GM12878 (cell line): ENCODE measurements around the gene EPB42. TPM values are rescaled to one million over a fixed set of nuclear protein-coding genes. Genes with fewer than 3 reads are reported as not detected.

ENCODE experiments used
- ATAC-seq: fragments of 200-7000 bp; cut with Tn5 transposase; 3 replicates; pipeline ENCODE4 v1.9.1; 2020; ENCODE audit warnings: mild to moderate bottlenecking, moderate library complexity
- BruUV-seq: library from RNA; stranded (reverse); fragments of 400-500 nt; replicated peaks from 2 replicates; lab custom pipeline; 2021; lab: Mats Ljungman, UMichigan
- CTCF ChIA-PET: fragments of 300-600 bp; sonication (Branson Sonifier 250); formaldehyde crosslinking; extraction: SDS; loops from one replicate; lab custom pipeline; 2021; ENCODE audit warnings: inconsistent platforms; lab: Yijun Ruan, JAX
- POLR2A ChIA-PET: fragments of 350-600 bp; formaldehyde crosslinking; extraction: SDS; loops from one replicate; lab custom pipeline; 2021; ENCODE audit warnings: inconsistent platforms; lab: Charles Lee
- RAD21 ChIA-PET: fragments of 300-600 bp; sonication (Branson Sonifier 250); formaldehyde crosslinking; loops from one replicate; lab custom pipeline; 2023; ENCODE audit warnings: antibody characterized with exemption; ENCODE audit not compliant: unreplicated experiment; lab: Charles Lee
- SMC1A ChIA-PET: fragments of 300-600 bp; sonication (Branson Sonifier 250); formaldehyde crosslinking; loops from one replicate; lab custom pipeline; 2023; ENCODE audit not compliant: unreplicated experiment, uncharacterized antibody; lab: Charles Lee
- DNase-seq: peaks from one replicate; pipeline ENCODE4 v3.0.0-alpha.2; 2011; ENCODE audit warnings: low read depth, low spot score
- FAIRE-seq: peaks from 3 replicates; lab custom pipeline; 2011; peaks lifted over from hg19 to GRCh38; lab: Jason Lieb, UNC
- H2AFZ ChIP-seq: 2 replicates; pipeline ENCODE4 v1.6.0; 2011; ENCODE audit warnings: low read depth, low read length, control low read depth; ENCODE audit not compliant: control insufficient read depth
- H3K27ac ChIP-seq: 2 replicates; pipeline ENCODE4 v1.5.1; 2011; ENCODE audit warnings: control low read depth; ENCODE audit not compliant: control insufficient read depth, insufficient read depth
- H3K27me3 ChIP-seq, 2 experiments: replicated peaks in 1 of 2; 2 replicates each; pipeline versions ENCODE4 v1.6.0 to v1.6.1; 2011; ENCODE audit warnings: low read length in 1 of 2; ENCODE audit not compliant: control insufficient read depth in 2 of 2, insufficient read depth in 2 of 2
- H3K36me3 ChIP-seq, 2 experiments: 2 replicates each; pipeline ENCODE4 v1.5.1; 2011; ENCODE audit warnings: low read length in 1 of 2; ENCODE audit not compliant: control insufficient read depth in 2 of 2, insufficient read depth in 2 of 2
- H3K4me1 ChIP-seq: 2 replicates; pipeline ENCODE4 v1.6.1; 2011; ENCODE audit warnings: mild to moderate bottlenecking, low read length, moderate library complexity, mixed read lengths; ENCODE audit not compliant: control insufficient read depth, insufficient read depth
- H3K4me2 ChIP-seq: 2 replicates; pipeline ENCODE4 v1.6.0; 2011; ENCODE audit warnings: control low read depth; ENCODE audit not compliant: control insufficient read depth, insufficient read depth
- H3K4me3 ChIP-seq: fragments of 200-600 bp; sonication (generic); 2 replicates; pipeline ENCODE4 v1.5.1; 2016
- H3K79me2 ChIP-seq: 2 replicates; pipeline ENCODE4 v1.6.0; 2011; ENCODE audit warnings: low read length; ENCODE audit not compliant: control insufficient read depth, insufficient read depth
- H3K9ac ChIP-seq: 2 replicates; pipeline ENCODE4 v1.8.0; 2011; ENCODE audit warnings: low read length, control low read depth, mixed read lengths; ENCODE audit not compliant: control insufficient read depth, insufficient read depth
- H3K9me3 ChIP-seq: replicated peaks from 3 replicates; pipeline ENCODE4 v1.5.1; 2011; ENCODE audit warnings: mild to moderate bottlenecking, low read length; ENCODE audit not compliant: control insufficient read depth, insufficient read depth
- H4K20me1 ChIP-seq: 2 replicates; pipeline ENCODE4 v1.6.0; 2011; ENCODE audit not compliant: control insufficient read depth, insufficient read depth
- CTCF ChIP-seq, 3 experiments: IDR thresholded peaks in 2 of 3; conservative IDR thresholded peaks in 1 of 3; 2 replicates each; pipeline ENCODE4 v1.5.1; 2011; ENCODE audit warnings: low read depth in 3 of 3, low read length in 3 of 3, mild to moderate bottlenecking in 3 of 3, control low read depth in 2 of 3, moderate library complexity in 2 of 3, inconsistent platforms in 1 of 3, mixed read lengths in 1 of 3; ENCODE audit not compliant: control insufficient read depth in 2 of 3, insufficient read depth in 1 of 3; ENCODE audit errors: extremely low read depth in 1 of 3
- HDAC6 ChIP-seq: fragments of 200-600 bp; sonication (generic); IDR thresholded peaks from one replicate; pipeline ENCODE4 v1.8.0; 2017; ENCODE audit warnings: antibody characterized with exemption; ENCODE audit not compliant: unreplicated experiment
- JUNB ChIP-seq: IDR thresholded peaks from 2 replicates; pipeline ENCODE4 v1.6.1; 2016; ENCODE audit warnings: antibody characterized with exemption, mild to moderate bottlenecking
- JUND ChIP-seq: IDR thresholded peaks from 2 replicates; pipeline ENCODE4 v1.6.1; 2012; ENCODE audit warnings: low read depth, mild to moderate bottlenecking, low read length, improper control_type of control experiment, moderate library complexity
- MEF2A ChIP-seq: IDR thresholded peaks from 2 replicates; pipeline ENCODE4 v1.6.1; 2011; ENCODE audit warnings: low read depth, mild to moderate bottlenecking, low read length, moderate library complexity; ENCODE audit not compliant: insufficient read depth
- MTA2 ChIP-seq: fragments of 450-650 bp; IDR thresholded peaks from 2 replicates; pipeline ENCODE4 v1.6.1; 2016; ENCODE audit warnings: low read depth, mild to moderate bottlenecking, moderate library complexity
- NR2C1 ChIP-seq: fragments of 450-650 bp; IDR thresholded peaks from 2 replicates; pipeline ENCODE4 v1.6.1; 2017; ENCODE audit warnings: antibody characterized with exemption, mild to moderate bottlenecking, moderate library complexity
- PML ChIP-seq: IDR thresholded peaks from 2 replicates; pipeline ENCODE4 v1.6.1; 2012; ENCODE audit warnings: low read length, inconsistent platforms
- RFX5 ChIP-seq: IDR thresholded peaks from 2 replicates; pipeline ENCODE4 v1.6.1; 2011; ENCODE audit warnings: low read depth, low read length, improper control_type of control experiment
- SMAD5 ChIP-seq: IDR thresholded peaks from 2 replicates; pipeline ENCODE4 v1.6.1; 2016; ENCODE audit warnings: antibody characterized with exemption, low read depth
- SREBF1 ChIP-seq: IDR thresholded peaks from 2 replicates; pipeline ENCODE4 v1.6.1; 2012; ENCODE audit warnings: mild to moderate bottlenecking, low read length
- WGBS: methylation state at CpG from one replicate; pipeline ENCODE4 v1.1.6; 2016; ENCODE audit warnings: low lambda C conversion rate; ENCODE audit not compliant: insufficient replicate concordance, insufficient coverage; ENCODE audit errors: missing lambda C conversion rate; 5-methylcytosine and 5-hydroxymethylcytosine counted together
- in situ Hi-C: fragments of 300-500 bp; cut with MboI; formaldehyde crosslinking; loops from 9 replicates; pipeline ENCODE4 v1.14.3; 2018; ENCODE audit warnings: mixed read lengths
- intact Hi-C: fragments of 100-400 bp; cut with micrococcal nuclease; formaldehyde crosslinking; loops from one replicate; pipeline ENCODE4 v1.14.2; 2022; ENCODE audit not compliant: unreplicated experiment
- polyA plus RNA-seq, 11 experiments: library from polyadenylated mRNA; depleted of rRNA in 4 of 11; unstranded in 6 of 11; stranded (reverse) in 5 of 11; fragments of >200 nt; fragmentation: Nextera tagmentation in 4 of 11; fragmentation: Illumina TruSeq in 1 of 11; extraction: Ambion mirVana in 4 of 11; extraction: Trizol in 1 of 11; gene quantifications; 1 replicate in 1 of 11; 2 replicates in 10 of 11; pipeline versions ENCODE4 v1.2.1 to v1.2.3, GENCODE V29; 2011 to 2016; ENCODE audit warnings: inconsistent platforms in 2 of 11, missing spikeins in 2 of 11, low read depth in 1 of 11
- total RNA-seq, 4 experiments: library from RNA; depleted of rRNA in 3 of 4; stranded (reverse); fragments of >200 nt in 3 of 4; fragmentation: Illumina TruSeq in 1 of 4; extraction: Trizol in 1 of 4; gene quantifications; 2 replicates each; pipeline versions ENCODE4 v1.2.1 to v1.2.3, GENCODE V29; 2013 to 2021
- TF ChIP-seq, protein P1 (sequence below): fragments of 450-650 bp; IDR thresholded peaks from 2 replicates; pipeline ENCODE4 v1.6.1; 2014; ENCODE audit warnings: mild to moderate bottlenecking
- TF ChIP-seq, protein P2 (sequence below): fragments of 450-650 bp; IDR thresholded peaks from 2 replicates; pipeline ENCODE4 v1.6.1; 2017; ENCODE audit warnings: borderline replicate concordance
- TF ChIP-seq, protein P3 (sequence below): fragments of 450-650 bp; IDR thresholded peaks from 2 replicates; pipeline ENCODE4 v1.6.1; 2017; ENCODE audit warnings: mild to moderate bottlenecking, moderate library complexity

EPB42 gene
- total and polyA plus RNA-seq, 10 of the 15 experiments (the other 5 are each of a cell fraction or from before 2014, with no cell fraction given), result not detected

DNA sequence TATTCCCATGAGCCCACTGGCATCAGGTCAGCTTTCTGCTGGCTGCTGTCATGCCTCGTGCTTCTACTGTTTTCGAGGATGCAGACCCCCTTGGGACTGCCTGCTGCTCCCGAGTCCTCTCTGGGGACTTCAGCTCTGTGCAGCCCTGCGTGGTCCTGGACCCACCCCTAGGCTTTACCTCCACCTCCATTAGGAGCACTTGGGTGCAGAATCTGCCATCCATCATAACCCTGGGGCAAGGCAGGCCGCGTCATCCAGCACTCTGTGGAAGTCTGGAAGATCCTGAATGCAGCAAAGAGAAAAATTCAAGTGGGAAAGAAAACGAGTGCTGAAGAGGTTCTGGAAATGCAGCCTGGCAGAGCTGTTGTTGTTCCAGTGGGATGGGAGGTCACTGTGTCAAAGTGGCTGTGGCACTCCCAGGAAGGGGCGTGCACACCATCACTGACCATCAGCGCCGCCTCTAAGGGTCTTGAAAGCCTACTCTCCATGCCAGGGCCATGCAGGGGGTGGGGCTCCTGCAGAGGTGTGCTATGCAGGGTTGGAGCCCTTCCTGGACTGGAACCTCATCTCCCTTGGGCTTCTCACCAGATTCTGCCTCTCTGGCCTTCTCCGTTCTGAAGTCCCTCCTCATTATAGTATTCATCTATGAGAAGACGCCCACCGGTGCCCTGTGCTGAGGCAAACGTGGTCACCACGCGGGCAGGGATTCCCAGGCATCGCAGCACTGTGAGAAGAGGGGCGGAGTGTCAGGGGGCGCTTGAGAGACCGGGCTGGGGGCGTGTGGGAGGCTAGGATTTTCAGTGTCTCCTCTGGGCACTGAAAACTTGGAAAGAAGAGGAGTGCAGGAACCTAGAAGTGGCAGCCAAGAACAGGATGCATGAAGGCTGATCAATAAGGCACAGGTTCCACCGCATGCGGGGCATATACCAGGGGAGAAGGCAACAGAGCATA lies 12.5 kb downstream of the EPB42 start:
- ChIA-PET CTCF (interaction anchor here (0.6 to 1.6 kb wide), 5 partner anchors 8 to 72 kb away, joined by 3 to 5 read pairs (median 3); no protein-coding TSS in a partner anchor), RAD21 (interaction anchor here (1.1 kb wide), 1 partner anchor 17 kb away, joined by 3 read pairs; no protein-coding TSS in a partner anchor), SMC1A (interaction anchor here (1.2 kb wide), 1 partner anchor 78 kb away, joined by 3 read pairs; no protein-coding TSS in a partner anchor), POLR2A (interaction anchor here (0.5 to 1.0 kb wide), 3 partner anchors 14 to 834 kb away, joined by 3 to 5 read pairs (median 4); no protein-coding TSS in a partner anchor)
- no TSS peak for BruUV-seq
- Histone ChIP-seq H3K79me2 (no peaks in the 10 kb centered on the region), H3K9me3 (no peaks in the 10 kb centered on the region), H3K9ac (no peak overlapping the region), H2AFZ (no peak overlapping the region), H3K27ac (no peak overlapping the region), H3K36me3 (no peaks in the 10 kb centered on the region), H3K4me3 (no peak overlapping the region), H4K20me1 (no peaks in the 10 kb centered on the region), H3K27me3 (peaks cover 0 to 3% of the 10 kb centered on the region in 2 experiments; a peak in 2 of 4 replicates), H3K4me1 (no peaks in the 10 kb centered on the region), H3K4me2 (no peak overlapping the region)
- ATAC-seq (no peak), DNase-seq (no peak), FAIRE-seq (no peak)
- intact Hi-C loops (no loop called here), in situ Hi-C loops (no loop called here)
- WGBS, result 39% methylated on average over 23 of the region's 23 CpGs
- no peak for TF ChIP-seq SMAD5
- TF ChIP-seq MEF2A, result no peak
- no peak for TF ChIP-seq RFX5
- no peak for TF ChIP-seq JUND
- TF ChIP-seq MTA2, result no peak
- no peak for TF ChIP-seq PML
- TF ChIP-seq JUNB, result no peak
- no peak for TF ChIP-seq NR2C1
- TF ChIP-seq, protein P1, sequence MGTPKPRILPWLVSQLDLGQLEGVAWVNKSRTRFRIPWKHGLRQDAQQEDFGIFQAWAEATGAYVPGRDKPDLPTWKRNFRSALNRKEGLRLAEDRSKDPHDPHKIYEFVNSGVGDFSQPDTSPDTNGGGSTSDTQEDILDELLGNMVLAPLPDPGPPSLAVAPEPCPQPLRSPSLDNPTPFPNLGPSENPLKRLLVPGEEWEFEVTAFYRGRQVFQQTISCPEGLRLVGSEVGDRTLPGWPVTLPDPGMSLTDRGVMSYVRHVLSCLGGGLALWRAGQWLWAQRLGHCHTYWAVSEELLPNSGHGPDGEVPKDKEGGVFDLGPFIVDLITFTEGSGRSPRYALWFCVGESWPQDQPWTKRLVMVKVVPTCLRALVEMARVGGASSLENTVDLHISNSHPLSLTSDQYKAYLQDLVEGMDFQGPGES, result no peak
- no peak for TF ChIP-seq CTCF (IDR thresholded peaks at IDR 0.05 in 2 of 3, conservative IDR thresholded peaks at IDR 0.05 in 1 of 3; ENCODE audit: control insufficient read depth in 2 of 3, extremely low read depth in 1 of 3, insufficient read depth in 1 of 3, low read depth in 3 of 3, low read length in 3 of 3)
- no peak for TF ChIP-seq HDAC6
- TF ChIP-seq, protein P2, sequence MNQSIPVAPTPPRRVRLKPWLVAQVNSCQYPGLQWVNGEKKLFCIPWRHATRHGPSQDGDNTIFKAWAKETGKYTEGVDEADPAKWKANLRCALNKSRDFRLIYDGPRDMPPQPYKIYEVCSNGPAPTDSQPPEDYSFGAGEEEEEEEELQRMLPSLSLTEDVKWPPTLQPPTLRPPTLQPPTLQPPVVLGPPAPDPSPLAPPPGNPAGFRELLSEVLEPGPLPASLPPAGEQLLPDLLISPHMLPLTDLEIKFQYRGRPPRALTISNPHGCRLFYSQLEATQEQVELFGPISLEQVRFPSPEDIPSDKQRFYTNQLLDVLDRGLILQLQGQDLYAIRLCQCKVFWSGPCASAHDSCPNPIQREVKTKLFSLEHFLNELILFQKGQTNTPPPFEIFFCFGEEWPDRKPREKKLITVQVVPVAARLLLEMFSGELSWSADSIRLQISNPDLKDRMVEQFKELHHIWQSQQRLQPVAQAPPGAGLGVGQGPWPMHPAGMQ, result no peak
- TF ChIP-seq, protein P3, sequence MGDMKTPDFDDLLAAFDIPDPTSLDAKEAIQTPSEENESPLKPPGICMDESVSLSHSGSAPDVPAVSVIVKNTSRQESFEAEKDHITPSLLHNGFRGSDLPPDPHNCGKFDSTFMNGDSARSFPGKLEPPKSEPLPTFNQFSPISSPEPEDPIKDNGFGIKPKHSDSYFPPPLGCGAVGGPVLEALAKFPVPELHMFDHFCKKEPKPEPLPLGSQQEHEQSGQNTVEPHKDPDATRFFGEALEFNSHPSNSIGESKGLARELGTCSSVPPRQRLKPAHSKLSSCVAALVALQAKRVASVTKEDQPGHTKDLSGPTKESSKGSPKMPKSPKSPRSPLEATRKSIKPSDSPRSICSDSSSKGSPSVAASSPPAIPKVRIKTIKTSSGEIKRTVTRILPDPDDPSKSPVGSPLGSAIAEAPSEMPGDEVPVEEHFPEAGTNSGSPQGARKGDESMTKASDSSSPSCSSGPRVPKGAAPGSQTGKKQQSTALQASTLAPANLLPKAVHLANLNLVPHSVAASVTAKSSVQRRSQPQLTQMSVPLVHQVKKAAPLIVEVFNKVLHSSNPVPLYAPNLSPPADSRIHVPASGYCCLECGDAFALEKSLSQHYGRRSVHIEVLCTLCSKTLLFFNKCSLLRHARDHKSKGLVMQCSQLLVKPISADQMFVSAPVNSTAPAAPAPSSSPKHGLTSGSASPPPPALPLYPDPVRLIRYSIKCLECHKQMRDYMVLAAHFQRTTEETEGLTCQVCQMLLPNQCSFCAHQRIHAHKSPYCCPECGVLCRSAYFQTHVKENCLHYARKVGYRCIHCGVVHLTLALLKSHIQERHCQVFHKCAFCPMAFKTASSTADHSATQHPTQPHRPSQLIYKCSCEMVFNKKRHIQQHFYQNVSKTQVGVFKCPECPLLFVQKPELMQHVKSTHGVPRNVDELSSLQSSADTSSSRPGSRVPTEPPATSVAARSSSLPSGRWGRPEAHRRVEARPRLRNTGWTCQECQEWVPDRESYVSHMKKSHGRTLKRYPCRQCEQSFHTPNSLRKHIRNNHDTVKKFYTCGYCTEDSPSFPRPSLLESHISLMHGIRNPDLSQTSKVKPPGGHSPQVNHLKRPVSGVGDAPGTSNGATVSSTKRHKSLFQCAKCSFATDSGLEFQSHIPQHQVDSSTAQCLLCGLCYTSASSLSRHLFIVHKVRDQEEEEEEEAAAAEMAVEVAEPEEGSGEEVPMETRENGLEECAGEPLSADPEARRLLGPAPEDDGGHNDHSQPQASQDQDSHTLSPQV, result no peak
- no peak for TF ChIP-seq SREBF1
